GM19467 (cell line): ENCODE results near the gene CDC37L1.
"Not testable (repeated sequence)": the region's sequence is repeated elsewhere in the genome, so short reads cannot be mapped to it uniquely, and the experiment has no call there.

Source experiments
- ATAC-seq: cut with Tn5 transposase; IDR thresholded peaks from one replicate; pipeline ENCODE4 v1.9.1; 2021; ENCODE audit warnings: mild to moderate bottlenecking, moderate library complexity; ENCODE audit not compliant: unreplicated experiment

The CDC37L1 gene

GRCh38 chr9:4679268-4680172 is at the start of gene CDC37L1:
TSS of gene CDC37L1 (plus strand) at chr9:4679569. CDS start at chr9:4679768, 199 bp downstream.
- peak; percentile 94 for ATAC-seq

GRCh38 chr9:4630836-4631235 is 48.5 kb upstream of the CDC37L1 start:
- no peak for ATAC-seq

- ATAC-seq = no peak
Measured at GRCh38 chr9:4638968-4639367, 40.4 kb upstream of the CDC37L1 start.

GRCh38 chr9:4639420-4639819 is 39.9 kb upstream of the CDC37L1 start:
- no peak for ATAC-seq

- no peak for ATAC-seq
Measured at GRCh38 chr9:4640027-4640426, 39.3 kb upstream of the CDC37L1 start.

GRCh38 chr9:4642351-4642750 is 37.0 kb upstream of the CDC37L1 start:
- no peak for ATAC-seq

GRCh38 chr9:4654084-4654483 is 25.3 kb upstream of the CDC37L1 start:
- no peak for ATAC-seq

- ATAC-seq = no peak
Measured at GRCh38 chr9:4654538-4654937, 24.8 kb upstream of the CDC37L1 start.

- ATAC-seq = not testable (repeated sequence)
Measured at GRCh38 chr9:4656196-4656595, 23.2 kb upstream of the CDC37L1 start.

GRCh38 chr9:4656621-4657020 is 22.7 kb upstream of the CDC37L1 start:
- ATAC-seq = no peak

GRCh38 chr9:4657426-4658159 is 21.8 kb upstream of the CDC37L1 start:
- no peak for ATAC-seq

GRCh38 chr9:4660665-4661064 is 18.7 kb upstream of the CDC37L1 start:
- ATAC-seq = not testable (repeated sequence)

GRCh38 chr9:4661165-4661564 is 18.2 kb upstream of the CDC37L1 start:
- ATAC-seq = no peak

GRCh38 chr9:4661611-4662010 is 17.8 kb upstream of the CDC37L1 start:
- ATAC-seq = peak; percentile 7

GRCh38 chr9:4662108-4662988 is 17.0 kb upstream of the CDC37L1 start, which contains the start of gene PLPP6:
TSS of gene PLPP6 (plus strand) at chr9:4662294. CDS start at chr9:4662376, 82 bp downstream.
- ATAC-seq = peak; percentile 82

- ATAC-seq = no peak
Measured at GRCh38 chr9:4662989-4663792, 16.2 kb upstream of the CDC37L1 start.

GRCh38 chr9:4663956-4664355 is 15.4 kb upstream of the CDC37L1 start:
- no peak for ATAC-seq

- no peak for ATAC-seq
Measured at GRCh38 chr9:4665357-4665756, 14.0 kb upstream of the CDC37L1 start.

- ATAC-seq = no peak
Measured at GRCh38 chr9:4666042-4666699, 13.2 kb upstream of the CDC37L1 start, which contains the start of gene SPATA6L. TSS of gene SPATA6L (minus strand) at chr9:4666480. CDS start at chr9:4666250, 230 bp downstream.
